Measurements from ENCODE around the gene DPEP2NB. TPM values are rescaled to one million over a fixed set of nuclear protein-coding genes. Genes with fewer than 3 reads are reported as not detected.

DPEP2NB gene
- total and polyA plus RNA-seq, 2 donors (not counting 3 experiments of a cell fraction or from before 2014, with no cell fraction given) = not detected

- DNase-seq (ENCODE audit: low read depth, low spot score) = peak; percentile 71
- Histone ChIP-seq H3K4me1 (ENCODE audit: control insufficient read depth, extremely low read depth, insufficient read depth, low read length) (peaks cover 4% of the 10 kb centered on the region), H3K36me3 (ENCODE audit: control insufficient read depth in 2 of 2, extremely low read depth in 1 of 2, insufficient read depth in 2 of 2, low read length in 2 of 2) (no peaks in the 10 kb centered on the region), H3K4me3 (replicated peaks in 1 of 3; ENCODE audit: insufficient read depth in 1 of 3, low read depth in 1 of 3, low read length in 3 of 3) (no peak overlapping the region), H3K9ac (replicated peaks; ENCODE audit: extremely low read depth, insufficient read depth, low read length) (peak overlapping the region; percentile 22), H3K27ac (ENCODE audit: insufficient read depth, low read depth, low read length) (peak overlapping the region; percentile 9), H3K9me3 (replicated peaks; ENCODE audit: control insufficient read depth, insufficient read depth, low read length) (no peaks in the 10 kb centered on the region), H2AFZ (ENCODE audit: low read depth, low read length) (peak overlapping the region; percentile 96), H3K9me1 (replicated peaks; ENCODE audit: control insufficient read depth, extremely low read depth, insufficient read depth, low read length) (no peaks in the 10 kb centered on the region), H3K79me2 (ENCODE audit: control insufficient read depth, insufficient read depth, low read length) (no peaks in the 10 kb centered on the region), H3K27me3 (ENCODE audit: control insufficient read depth in 2 of 2, insufficient read depth in 2 of 2, low read length in 2 of 2) (no peaks in the 10 kb centered on the region), H3K4me2 (ENCODE audit: insufficient read depth, low read length) (peak overlapping the region; percentile 27), H4K20me1 (replicated peaks; ENCODE audit: control insufficient read depth, extremely low read depth, insufficient read depth, low read length) (no peaks in the 10 kb centered on the region)
- ChIA-PET CTCF (interaction anchor here (0.6 to 4.6 kb wide), 13 partner anchors 9 to 237 kb away, joined by 3 to 47 read pairs (median 4); no protein-coding TSS in a partner anchor), POLR2A (no interaction called here)
- BruUV-seq (replicated peaks) = no TSS peak
- no peak for TF ChIP-seq POLR2A (IDR thresholded peaks at IDR 0.05; ENCODE audit: low read depth, low read length)
- TF ChIP-seq CTCF (IDR thresholded peaks at IDR 0.05; ENCODE audit: extremely low read depth in 1 of 2, insufficient read depth in 1 of 2, low read depth in 1 of 2, low read length in 2 of 2) = peak; percentile 99
- TF ChIP-seq POLR2AphosphoS5 (IDR thresholded peaks at IDR 0.05; ENCODE audit: insufficient read depth, low read depth, low read length) = peak; percentile 25
- TF ChIP-seq FOS (IDR thresholded peaks at IDR 0.05; ENCODE audit: borderline replicate concordance, insufficient read depth, low read length) = no peak
- intact Hi-C loops (cut with micrococcal nuclease) = loop anchor here (1.0 kb wide), 4 partner anchors 30 to 236 kb away; partner anchors contain the start of genes DDX28 and DUS2
- FAIRE-seq = peak; percentile 67
- dilution Hi-C loops (cut with MboI; ENCODE audit: extremely low pct_ligation_motif_present, low sequenced_read_pairs) = no loop called here
Observed at GRCh38 chr16:67993207-67994039, 22.3 kb downstream of the DPEP2NB start.

Measured in endothelial cell of umbilical vein (primary cell).